Ascending aorta (tissue), 2 donors: Measurements from ENCODE around the gene RAD51B. TPM values are rescaled to one million over a fixed set of nuclear protein-coding genes. Genes with fewer than 3 reads are reported as not detected.

ENCODE experiments used
- DNase-seq, 2 donors: peaks; one replicate each; pipeline ENCODE4 v3.0.0-alpha.2; 2019; ENCODE audit warnings: low spot score in 2 of 2
- H3K27ac ChIP-seq, 2 donors: fragments of 200-600 bp; sonication (generic); one replicate each; pipeline ENCODE4 v1.5.1; 2016 to 2017; ENCODE audit warnings: mild to moderate bottlenecking in 1 of 2
- H3K27me3 ChIP-seq: fragments of 200-600 bp; sonication (generic); one replicate; pipeline ENCODE4 v1.5.1; 2017
- H3K36me3 ChIP-seq, 2 donors: fragments of 200-600 bp; sonication (generic); one replicate each; pipeline ENCODE4 v1.5.1; 2016
- H3K4me1 ChIP-seq, 2 donors: fragments of 200-600 bp; sonication (generic); one replicate each; pipeline ENCODE4 v1.5.1; 2016 to 2017; ENCODE audit warnings: mild to moderate bottlenecking in 1 of 2
- H3K4me3 ChIP-seq, 2 donors: fragments of 200-600 bp; sonication (generic); one replicate each; pipeline ENCODE4 v1.5.1; 2016 to 2017; ENCODE audit warnings: mild to moderate bottlenecking in 1 of 2
- H3K9me3 ChIP-seq, 2 donors: fragments of 200-600 bp; sonication (generic); one replicate each; pipeline ENCODE4 v1.5.1; 2016
- CTCF ChIP-seq, 3 experiments: fragments of 200-600 bp in 2 of 3; fragments of 450-650 bp in 1 of 3; sonication (generic) in 2 of 3; IDR thresholded peaks; one replicate each; pipeline ENCODE4 v1.5.1; 2016 to 2019; ENCODE audit warnings: antibody characterized with exemption in 3 of 3, mild to moderate bottlenecking in 1 of 3, moderate library complexity in 1 of 3
- intact Hi-C: fragments of 100-400 bp; cut with DNase I; formaldehyde crosslinking; loops from one replicate; pipeline ENCODE4 v1.15.1; 2023
- total RNA-seq: library from RNA; depleted of rRNA; stranded (reverse); fragments of >200 nt; gene quantifications from one replicate; pipeline ENCODE4 v1.1.0, GENCODE V29; 2016

RAD51B gene
- total RNA-seq, 1 donor from 2014 or later, result not detected

- no peaks in the 10 kb centered on the region for H3K36me3 ChIP-seq
- TF ChIP-seq CTCF (IDR thresholded peaks at IDR 0.05), result no peak
- intact Hi-C loops, result no loop called here
- H3K27me3 ChIP-seq, result no peaks in the 10 kb centered on the region
- H3K4me1 ChIP-seq, result no peaks in the 10 kb centered on the region
- no peak overlapping the region for H3K4me3 ChIP-seq
- H3K9me3 ChIP-seq, result no peaks in the 10 kb centered on the region
- H3K27ac ChIP-seq, result no peak overlapping the region
- no peak for DNase-seq
Measured at GRCh38 chr14:68486033-68486732, 666.6 kb downstream of the RAD51B start.

- Histone ChIP-seq H3K27ac (no peak overlapping the region), H3K9me3 (no peaks in the 10 kb centered on the region), H3K27me3 (no peaks in the 10 kb centered on the region), H3K4me3 (no peak overlapping the region), H3K36me3 (no peaks in the 10 kb centered on the region), H3K4me1 (no peaks in the 10 kb centered on the region)
- intact Hi-C loops, result no loop called here
- TF ChIP-seq CTCF (IDR thresholded peaks at IDR 0.05), result no peak
- no peak for DNase-seq
Measured at GRCh38 chr14:68486809-68487208, 667.2 kb downstream of the RAD51B start.

GRCh38 chr14:68487805-68488590, 668.4 kb downstream of the RAD51B start:
- no peak overlapping the region for H3K4me3 ChIP-seq
- H3K36me3 ChIP-seq, result no peaks in the 10 kb centered on the region
- no peak for DNase-seq
- H3K27ac ChIP-seq, result no peak overlapping the region
- no peak for TF ChIP-seq CTCF (IDR thresholded peaks at IDR 0.05)
- H3K4me1 ChIP-seq, result no peaks in the 10 kb centered on the region
- intact Hi-C loops, result no loop called here
- H3K27me3 ChIP-seq, result no peaks in the 10 kb centered on the region
- no peaks in the 10 kb centered on the region for H3K9me3 ChIP-seq

- Histone ChIP-seq H3K27me3 (no peaks in the 10 kb centered on the region), H3K27ac (no peak overlapping the region), H3K9me3 (no peaks in the 10 kb centered on the region), H3K4me3 (no peak overlapping the region), H3K4me1 (no peaks in the 10 kb centered on the region), H3K36me3 (no peaks in the 10 kb centered on the region)
- TF ChIP-seq CTCF (IDR thresholded peaks at IDR 0.05), result no peak
- intact Hi-C loops, result no loop called here
- DNase-seq, result no peak
Measured at GRCh38 chr14:68491793-68492192, 672.2 kb downstream of the RAD51B start.

GRCh38 chr14:68492381-68493151, 673.0 kb downstream of the RAD51B start:
- TF ChIP-seq CTCF (IDR thresholded peaks at IDR 0.05), result no peak
- intact Hi-C loops, result no loop called here
- Histone ChIP-seq H3K9me3 (no peaks in the 10 kb centered on the region), H3K4me3 (no peak overlapping the region), H3K27me3 (no peaks in the 10 kb centered on the region), H3K36me3 (no peaks in the 10 kb centered on the region), H3K4me1 (no peaks in the 10 kb centered on the region), H3K27ac (no peak overlapping the region)
- DNase-seq, result no peak
